NCI-H1694 treated with DMSO at 0.1 percent for 48 hours (cell line): Measurements from ENCODE around the gene PSMD12.

Experiments
- DNase-seq: peaks from one replicate; lab custom pipeline; 2025; lab: John Stamatoyannopoulos, UW

PSMD12 gene

DNA sequence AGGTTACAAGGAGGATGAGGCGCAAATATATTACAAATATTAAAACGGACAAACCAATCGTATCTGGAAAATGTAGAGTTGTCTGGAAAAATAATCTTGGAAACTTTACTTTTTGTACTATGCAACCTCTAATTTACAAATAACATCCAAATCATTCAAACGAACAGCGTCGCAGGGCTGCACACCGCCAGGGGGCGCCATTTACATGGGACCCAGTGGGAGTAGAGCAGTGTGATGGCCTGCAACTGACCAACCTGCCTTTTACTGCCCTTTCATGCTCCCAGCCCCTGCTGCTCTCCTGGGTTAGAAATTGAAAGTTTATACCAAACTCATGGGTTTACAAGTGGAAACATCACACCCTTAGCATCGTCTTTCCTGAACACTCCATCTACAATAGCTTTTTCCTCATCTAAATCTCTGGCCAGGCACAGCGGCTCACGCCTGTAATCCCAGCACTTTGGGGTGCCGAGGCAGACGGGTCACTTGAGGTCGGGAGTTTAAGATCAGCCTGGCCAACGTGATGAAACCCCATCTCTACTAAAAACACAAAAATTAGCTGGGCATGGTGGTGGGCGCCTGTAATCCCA lies 20.7 kb upstream of the PSMD12 start:
- peak; percentile 46 for DNase-seq

- DNase-seq: no peak
These were observed 19.0 kb upstream of the PSMD12 start for GRCh38 chr17:67385122-67385988.

DNA sequence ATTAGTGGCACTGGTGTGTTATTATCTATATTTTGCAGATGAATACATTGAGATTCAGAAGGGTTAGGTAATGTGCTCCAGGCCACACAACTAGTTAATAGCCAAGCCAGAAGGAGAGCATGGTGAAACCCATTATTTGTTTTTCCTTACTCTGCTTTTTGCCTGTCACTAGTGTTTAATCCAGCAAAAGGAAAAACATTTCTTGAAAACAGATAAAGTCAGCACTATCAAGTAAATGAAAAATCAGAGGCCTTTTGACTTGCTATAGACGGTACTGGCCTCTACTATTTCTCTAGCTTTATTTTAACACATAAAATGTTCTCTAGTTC lies 15.5 kb upstream of the PSMD12 start:
- no peak for DNase-seq

GRCh38 chr17:67379251-67379630 lies 12.9 kb upstream of the PSMD12 start:
- DNase-seq: no peak

- peak; percentile 52 for DNase-seq
These were observed 12.3 kb upstream of the PSMD12 start for GRCh38 chr17:67378454-67379250.

DNA sequence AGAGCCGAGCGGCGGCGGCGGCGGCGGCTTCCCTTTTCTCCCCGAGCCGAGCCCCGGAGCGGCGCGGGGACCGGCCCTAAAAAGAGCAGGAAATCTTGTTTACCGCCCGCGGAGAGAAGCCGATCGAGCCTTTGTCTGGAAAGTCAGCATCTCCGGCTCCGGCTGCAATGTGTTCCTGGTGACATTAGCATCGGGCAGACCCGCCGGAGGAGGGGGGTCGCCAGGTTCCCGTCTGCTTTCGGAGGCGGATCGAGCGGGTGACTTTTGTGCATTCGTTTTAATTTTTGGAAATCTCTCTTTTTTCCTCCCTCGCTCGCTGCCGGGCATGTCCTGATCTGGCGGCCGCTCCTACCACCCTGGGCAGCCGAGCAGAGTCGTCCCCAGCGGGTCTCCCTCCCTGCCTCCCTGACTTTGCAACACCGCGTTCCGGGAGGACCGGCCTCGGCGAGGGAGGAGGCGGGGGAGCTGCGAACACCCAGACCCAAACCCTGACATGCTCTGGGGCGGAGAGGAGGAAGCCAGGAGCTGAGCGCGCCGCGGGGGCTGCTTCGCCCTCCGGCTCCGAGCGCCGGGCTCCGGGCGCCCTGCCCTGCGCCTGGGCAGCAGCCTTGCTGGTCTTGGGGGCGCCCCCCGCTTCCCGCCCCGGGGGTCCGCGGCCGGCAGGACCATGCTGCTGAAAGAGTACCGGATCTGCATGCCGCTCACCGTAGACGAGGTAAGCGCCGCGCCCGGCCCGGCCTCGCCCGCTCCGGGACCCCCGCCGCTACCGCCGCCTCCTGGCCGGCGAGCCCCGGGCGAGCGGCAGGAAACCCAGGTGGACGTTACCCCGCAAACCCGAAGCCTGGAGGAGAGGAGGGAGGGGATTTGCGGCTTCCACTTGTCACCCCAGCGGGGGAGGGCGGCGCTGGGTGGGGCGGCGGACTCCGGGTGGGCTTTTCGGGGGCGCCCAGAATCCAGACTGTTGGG lies 11.4 kb upstream of the PSMD12 start:
- peak; percentile 51 for DNase-seq

DNA sequence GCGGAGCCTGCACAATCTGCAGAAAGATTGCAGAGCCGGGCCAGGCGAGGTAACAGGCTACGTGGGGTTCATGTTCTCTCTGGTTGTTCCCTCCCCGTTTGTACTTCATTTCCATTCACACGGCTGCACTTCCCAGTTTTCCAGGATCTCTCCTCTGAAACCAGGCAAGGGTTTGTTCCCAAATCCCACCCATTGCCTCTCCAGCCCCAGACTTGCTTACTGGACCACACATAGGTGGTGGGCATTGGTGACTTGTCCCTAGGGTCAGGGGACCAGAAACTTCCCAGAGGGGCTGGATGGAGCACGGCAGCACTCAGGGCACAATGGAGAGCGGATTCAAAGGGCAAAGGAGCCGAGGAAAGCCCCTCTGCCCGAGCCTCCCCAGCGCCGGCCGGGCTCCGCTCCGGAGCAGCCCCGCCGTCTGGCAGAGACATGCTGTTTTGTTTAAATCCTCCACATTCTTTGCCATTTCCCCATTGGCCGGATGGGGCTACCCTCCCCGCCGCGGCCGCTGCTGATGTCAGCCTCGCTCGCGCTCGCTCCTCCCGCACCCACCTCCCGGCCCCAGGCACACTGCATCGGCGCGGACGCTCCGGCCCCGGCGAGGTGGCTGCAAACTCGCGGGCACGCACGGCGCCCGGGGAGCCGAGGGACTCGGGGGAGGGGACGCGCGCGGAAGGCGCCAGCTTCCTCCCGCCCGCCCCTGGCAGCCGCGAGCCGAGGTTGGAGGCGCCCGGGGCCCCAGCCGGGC lies 10.5 kb upstream of the PSMD12 start, which contains the start of gene PITPNC1:
Gene PITPNC1 (plus strand): TSS at position 545 of the 751 bp plus-strand sequence.
- peak; percentile 61 for DNase-seq

GRCh38 chr17:67376415-67376736 lies 10.0 kb upstream of the PSMD12 start:
- no peak for DNase-seq

DNA sequence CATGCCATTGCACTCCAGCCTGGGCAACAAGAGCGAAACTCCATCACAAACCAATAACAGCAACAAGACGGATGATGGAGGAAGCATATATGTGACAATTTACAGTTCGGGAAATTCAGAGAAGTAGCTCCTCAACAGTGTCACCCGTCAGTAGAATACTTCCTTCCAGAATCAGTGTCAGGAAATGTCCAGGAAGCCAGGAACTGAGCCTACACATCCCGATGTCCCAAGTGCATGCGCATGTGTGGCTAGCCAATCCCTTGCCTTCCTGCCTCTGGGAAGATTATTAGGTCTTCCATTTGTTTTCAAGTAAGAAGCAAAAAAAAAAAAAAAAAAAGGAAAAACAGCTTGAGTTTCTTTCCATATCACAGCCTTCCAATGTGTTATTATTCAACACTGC lies 9.3 kb upstream of the PSMD12 start:
- no peak for DNase-seq

GRCh38 chr17:67375054-67375427 lies 8.7 kb upstream of the PSMD12 start:
- no peak for DNase-seq

- peak; percentile 73 for DNase-seq
These were observed 8.1 kb upstream of the PSMD12 start for GRCh38 chr17:67374329-67375053.

DNA sequence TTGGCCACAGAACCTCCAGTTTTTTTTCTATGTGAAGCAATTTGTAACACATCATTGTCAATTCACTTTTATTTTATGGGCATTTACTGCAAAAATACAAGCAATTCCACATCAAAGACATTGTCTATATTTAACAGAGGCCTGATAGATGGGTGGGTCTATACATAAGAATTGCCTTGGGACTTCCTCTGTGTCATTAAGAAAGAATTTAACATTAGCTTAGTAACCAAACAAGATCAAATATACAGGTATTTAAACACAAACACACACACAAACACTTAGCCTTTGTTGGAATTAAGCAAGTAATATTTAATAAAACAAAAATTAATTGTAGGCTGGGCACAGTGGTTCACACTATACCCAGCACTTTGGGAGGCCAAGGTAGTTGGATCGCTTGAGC lies 6.4 kb upstream of the PSMD12 start:
- no peak for DNase-seq

DNA sequence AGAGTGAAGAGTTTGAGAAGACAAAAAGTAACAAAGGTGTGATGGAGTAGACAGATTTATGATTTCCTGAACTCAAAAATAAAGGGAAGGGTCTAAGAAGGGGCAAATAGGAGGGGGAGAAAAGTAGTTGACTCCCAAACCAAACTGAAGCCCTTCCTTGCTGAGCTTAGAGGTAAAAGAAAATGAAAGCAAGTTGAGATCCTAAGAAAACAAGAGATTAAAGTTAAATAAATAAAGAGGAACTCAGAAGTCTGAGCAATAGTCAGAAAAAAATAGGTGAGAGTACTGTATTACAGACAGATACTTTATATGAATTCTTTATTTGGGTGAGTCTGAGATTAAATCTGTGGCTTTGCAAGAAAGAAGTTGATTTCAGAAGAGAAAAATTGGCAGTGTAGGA lies 3.3 kb upstream of the PSMD12 start:
- DNase-seq: no peak

DNA sequence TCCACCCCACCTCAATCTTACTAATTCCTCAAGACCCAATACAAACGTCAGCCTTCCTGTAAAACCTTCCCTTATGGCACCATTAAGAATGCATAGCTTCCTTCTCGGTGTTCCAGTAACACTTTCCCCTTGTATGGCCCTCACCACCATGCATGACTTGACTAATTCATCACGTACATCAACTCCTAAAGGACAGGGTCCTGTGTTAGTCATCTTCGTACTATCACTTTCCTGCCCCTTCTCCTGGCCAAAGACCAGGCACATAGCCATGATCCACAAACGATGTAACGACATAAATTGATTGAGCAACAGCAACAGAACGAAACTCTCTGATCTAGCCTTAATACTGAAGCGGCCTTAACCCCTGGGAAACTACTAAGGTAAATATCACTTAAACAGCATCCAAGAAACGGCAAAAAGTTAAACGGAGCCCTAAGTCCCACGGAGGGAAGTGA lies 612 bp downstream of the PSMD12 start:
- no peak for DNase-seq

DNA sequence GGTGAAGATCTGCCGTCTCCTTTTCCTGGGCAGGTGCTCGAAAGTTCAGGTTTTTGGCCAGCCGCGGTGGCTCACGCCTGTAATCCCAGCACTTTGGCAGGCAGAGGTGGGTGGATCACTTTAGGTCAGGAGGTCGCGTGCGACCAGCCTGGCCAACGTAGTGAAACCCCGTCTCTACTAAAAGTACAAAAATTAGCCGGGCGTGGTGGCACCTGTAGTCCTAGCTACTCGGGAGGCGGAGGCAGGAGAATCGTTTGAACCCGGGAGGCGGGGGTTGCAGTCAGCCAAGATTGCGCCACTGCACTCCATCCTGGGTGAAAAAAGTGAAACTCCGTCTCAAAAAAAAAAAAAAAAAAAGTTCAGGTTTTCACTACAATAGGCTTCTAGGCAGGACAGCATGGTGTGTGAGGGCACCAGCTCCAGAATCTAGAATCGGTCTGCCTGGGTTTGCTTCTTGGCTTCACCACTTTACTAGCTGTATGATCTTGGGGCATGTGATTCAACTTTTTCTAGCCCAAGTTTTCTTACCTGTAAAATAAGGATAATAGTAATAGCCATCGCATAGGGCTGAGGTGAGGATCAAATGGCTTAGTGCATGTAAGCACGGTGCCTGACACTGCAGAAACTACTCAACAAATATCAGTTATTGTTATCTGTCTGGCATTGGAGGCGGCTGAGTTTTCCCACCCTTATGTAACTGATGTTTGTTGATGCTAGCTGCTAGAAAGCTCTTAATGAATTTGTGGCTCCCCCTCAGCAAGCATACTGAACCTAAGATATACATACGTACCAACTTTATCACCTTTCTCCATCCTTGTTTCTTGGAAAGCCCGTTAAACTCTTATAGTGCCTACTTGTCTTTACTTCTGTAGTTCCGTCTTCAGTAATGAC lies 1.3 kb downstream of the PSMD12 start:
- DNase-seq: no peak

GRCh38 chr17:67362173-67362572 lies 4.2 kb downstream of the PSMD12 start:
- DNase-seq: no peak

DNA sequence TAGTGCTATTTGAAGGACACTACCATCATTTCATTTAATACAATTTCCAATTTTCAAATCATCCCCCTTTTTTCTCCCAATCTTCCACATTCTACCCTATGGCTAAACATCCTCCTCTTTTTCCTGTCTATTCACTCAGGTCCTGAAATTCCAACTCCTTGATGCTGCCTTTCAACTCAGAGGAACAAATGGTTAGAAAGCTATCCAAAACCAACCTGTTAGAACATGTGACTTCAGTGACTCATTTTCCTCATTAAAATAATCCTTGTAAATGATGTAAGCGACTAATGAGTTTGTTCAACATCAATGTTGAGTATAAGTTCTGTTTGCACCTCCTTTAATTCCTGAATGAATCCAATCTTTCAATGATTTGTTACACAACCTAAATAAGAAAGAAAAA lies 5.5 kb downstream of the PSMD12 start:
- DNase-seq: no peak

DNA sequence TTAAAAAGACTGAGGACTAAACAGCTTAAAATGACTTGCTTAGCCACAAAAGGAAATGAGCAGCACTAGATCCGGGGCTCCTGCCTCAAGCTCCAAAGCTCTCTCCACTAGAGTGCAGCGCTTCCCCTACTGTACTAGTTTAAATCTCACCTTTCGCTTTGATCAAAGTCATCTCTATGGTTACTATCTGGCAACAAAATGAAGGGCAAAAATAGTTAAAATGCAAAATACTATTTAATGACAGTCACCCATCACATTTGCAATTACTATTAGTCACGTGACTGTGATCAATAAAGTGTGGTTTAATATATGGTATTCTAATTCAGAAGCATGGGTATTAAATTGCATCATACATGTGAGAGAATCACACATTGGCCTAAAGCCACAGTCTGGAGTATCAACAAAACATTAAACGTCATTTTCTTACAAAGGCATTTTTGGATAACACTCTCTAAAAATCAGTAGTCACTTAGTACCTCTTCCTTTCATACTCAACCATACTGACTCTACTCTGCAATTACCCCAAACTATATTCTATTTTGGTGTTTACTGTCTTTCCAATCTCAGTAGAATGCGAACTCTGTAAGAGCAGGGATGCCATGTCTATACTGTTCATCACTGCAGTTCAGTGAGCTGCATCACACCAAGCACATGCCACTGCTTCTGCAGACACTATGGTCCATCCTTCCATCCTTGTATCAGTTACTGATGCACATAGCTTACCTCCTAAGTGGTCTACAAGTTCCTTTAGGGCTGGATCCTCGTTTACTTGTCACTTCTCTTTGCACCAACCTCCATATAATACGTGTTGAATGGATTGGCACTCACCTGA lies 6.2 kb downstream of the PSMD12 start:
- peak; percentile 8 for DNase-seq

GRCh38 chr17:67358612-67359011 lies 7.8 kb downstream of the PSMD12 start:
- DNase-seq: no peak
